Kidney glomerular epithelial cell (primary cell): ENCODE measurements around the gene ATP10B.
"Not testable (repeated sequence)": the region's sequence is repeated elsewhere in the genome, so short reads cannot be mapped to it uniquely, and the experiment has no call there.

Experiments used
- DNase-seq: peaks from one replicate; lab custom pipeline; 2025; lab: John Stamatoyannopoulos, UW

Gene ATP10B

GRCh38 chr5:160852049-160852448, at the start of gene ATP10B:
Gene ATP10B, minus strand, starts transcription at chr5:160852211. Its CDS starts 164,137 bp downstream, at chr5:160688074.
- DNase-seq, result no peak

DNA sequence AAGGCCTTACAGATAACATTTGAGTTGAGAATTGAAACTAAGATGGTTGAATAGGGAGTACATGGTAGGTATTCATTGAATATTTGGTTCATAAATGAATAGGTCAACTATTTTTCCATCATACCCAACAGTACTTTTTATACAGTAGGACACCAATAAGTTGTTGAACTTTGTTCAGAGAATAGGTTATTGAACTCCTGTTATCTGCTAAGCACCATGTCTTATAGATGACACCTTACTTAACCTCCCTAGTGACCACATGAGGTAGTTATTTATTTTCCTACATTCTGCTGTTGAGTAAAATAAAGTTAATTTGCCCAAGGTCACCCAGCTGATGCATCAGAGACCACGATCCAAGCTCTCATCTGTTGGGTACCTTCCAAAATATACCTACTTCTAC, 49.6 kb upstream of the ATP10B start:
- no peak for DNase-seq

- no peak for DNase-seq
Observed at GRCh38 chr5:160899735-160900134, 47.7 kb upstream of the ATP10B start.

GRCh38 chr5:160893180-160893964, 41.4 kb upstream of the ATP10B start:
- not testable (repeated sequence) for DNase-seq

DNA sequence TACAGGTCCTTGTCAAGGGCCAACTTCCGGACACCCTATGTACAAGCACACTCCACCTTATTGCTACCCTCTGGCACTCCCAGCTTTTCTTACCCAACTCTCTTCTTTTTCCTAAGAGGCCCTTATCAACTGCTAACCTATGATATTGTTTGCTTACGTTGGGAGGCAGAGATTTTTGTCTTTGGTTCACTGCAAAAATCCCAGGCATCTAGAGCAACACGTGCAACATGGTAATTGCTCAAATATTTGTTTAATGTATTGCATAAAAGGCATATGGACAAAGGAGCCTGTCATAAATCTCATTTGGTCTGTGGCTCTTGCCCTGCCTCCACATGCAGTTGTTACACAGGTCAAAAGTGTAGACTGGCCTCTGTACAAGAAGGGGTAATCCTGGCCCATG, 35.8 kb upstream of the ATP10B start:
- no peak for DNase-seq

GRCh38 chr5:160873560-160874200, 21.7 kb upstream of the ATP10B start:
- DNase-seq, result not testable (repeated sequence)

- no peak for DNase-seq
Observed at GRCh38 chr5:160869989-160870521, 18.0 kb upstream of the ATP10B start.

DNA sequence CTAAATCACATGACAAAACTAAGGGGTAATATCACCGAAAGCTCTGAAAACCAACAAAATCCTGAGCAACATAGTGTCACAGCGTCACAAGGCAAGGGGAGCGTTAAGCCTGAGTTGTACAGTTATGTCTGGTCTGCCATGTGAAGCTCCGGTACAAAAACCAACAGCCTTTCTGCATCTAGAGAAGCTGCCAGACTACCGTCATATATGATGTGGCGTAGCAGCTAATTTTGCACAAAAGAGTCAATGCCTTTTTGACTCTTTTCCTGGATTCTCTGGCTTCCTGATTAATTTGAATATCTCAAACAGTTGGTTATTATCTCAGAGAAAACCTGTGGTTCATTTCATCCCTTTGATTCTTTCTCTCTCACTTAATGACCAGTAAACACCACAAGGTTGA, 16.0 kb upstream of the ATP10B start:
- DNase-seq, result no peak

DNA sequence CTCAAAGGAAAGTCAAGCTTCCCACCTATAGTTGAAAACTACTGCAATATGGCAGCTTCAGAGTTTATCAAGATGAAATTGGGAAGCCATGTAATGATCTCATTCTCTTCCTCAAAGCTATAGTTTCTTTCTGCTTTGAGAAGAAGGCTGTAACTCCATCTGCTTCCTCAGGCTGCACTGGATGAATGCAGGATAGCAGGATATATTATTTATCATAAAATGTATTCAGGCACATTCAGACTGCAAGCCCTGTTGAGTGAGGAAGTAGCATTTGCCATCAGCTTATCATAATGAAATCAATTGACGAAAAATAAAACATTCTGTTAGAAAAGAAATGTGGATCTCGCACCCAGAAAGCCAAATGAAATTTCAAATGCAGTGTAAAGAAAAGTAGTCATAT, 560 bp downstream of the ATP10B start:
- no peak for DNase-seq

- no peak for DNase-seq
Observed at GRCh38 chr5:160850421-160850820, 1.6 kb downstream of the ATP10B start.

DNA sequence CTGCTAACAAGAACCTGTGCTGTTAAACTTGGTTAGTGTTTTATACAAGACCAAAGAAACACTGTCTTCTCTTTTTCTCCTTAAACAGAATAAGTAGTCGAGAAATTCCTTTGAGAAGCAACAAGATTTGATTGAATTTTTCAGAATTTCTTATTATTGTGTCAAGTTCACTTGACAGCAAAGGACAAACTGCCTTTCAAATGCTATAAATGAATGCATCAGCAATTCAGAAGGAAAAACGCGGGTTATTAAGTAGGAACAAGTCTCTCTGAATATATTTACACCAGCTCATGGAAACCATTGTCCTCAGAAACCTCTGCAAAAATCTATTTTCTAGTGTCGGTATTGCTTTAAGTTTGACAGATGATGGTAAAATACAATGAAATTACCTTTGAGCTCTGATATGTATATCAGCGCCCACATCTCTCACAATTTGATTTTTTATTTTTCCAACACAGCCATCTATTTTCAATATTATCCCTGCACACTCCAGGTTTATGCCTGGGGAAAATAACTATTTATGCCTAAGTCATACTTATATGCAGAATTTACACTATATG, 4.4 kb downstream of the ATP10B start:
- DNase-seq, result no peak

GRCh38 chr5:160846642-160847041, 5.4 kb downstream of the ATP10B start:
- DNase-seq, result no peak

DNA sequence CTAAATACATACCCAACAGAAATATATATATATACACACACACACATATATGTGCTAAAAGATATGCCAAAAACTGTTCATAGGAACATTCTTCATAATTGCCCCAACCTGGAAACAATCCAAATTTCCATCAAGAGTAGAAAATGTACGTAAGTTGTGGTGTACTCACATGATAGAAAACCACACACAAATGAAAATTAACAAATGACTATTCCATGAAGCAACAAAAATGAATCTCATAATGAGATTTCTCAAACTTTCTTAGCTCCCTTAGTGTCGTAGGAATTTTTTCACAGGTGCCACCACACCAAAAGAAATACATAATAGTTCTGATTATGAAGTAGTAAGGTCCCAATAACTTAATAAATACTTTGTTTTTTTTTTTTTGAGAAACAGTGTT, 7.8 kb downstream of the ATP10B start:
- DNase-seq, result no peak

- DNase-seq, result peak; percentile 41
Observed at GRCh38 chr5:160843240-160843639, 8.8 kb downstream of the ATP10B start.

GRCh38 chr5:160837749-160838593, 14.0 kb downstream of the ATP10B start:
- DNase-seq, result no peak

GRCh38 chr5:160837211-160837610, 14.8 kb downstream of the ATP10B start:
- DNase-seq, result no peak

DNA sequence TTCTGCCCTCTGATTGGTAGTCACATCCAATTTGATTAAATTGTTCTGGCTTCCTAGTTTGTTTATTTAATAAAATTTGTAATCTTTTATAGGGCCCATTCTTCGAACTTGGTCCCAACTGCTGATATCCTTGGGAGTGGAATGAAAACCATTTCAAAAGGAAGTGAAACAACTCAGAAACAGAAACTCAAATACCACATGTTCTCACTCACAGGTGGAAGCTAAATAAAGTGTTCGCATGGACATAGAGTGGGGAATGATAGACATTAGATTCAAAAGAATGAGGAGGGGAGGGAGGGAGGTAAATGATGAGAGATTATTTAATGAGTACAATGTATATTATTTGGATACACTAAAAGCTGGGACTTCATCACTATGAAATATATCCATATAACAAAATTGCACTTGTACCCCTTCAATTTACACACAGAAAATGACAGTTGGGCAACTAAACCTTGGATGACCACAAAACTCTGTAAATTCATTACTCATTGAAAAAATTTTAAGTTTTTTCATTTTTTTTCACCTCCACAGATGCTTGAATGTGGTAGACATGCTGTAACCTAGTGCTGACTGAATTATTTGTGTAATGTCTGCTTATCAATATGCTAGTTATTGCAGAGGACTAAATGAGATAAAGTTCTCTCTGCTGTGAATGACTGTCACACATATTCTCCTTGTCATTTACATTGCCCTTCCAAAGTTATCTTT, 16.0 kb downstream of the ATP10B start:
- DNase-seq, result no peak

DNA sequence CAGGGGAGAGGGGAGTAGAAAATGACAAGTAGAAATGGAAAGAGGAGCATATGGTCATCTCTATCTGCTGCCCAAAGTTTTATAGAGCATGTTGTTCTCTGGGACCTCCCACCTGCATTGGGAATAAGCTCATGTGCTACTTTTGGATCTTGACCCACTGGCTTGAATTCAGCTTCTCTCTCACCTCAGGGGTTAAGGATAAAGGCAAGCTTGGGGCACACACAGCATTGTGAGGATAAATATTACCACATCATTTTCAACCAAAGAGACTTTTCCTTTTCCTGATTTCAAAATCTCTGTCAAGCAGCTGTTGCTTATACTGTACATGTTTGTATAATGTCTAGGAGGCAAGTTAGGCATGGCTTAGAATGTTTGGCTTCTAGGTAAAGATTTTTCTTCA, 16.6 kb downstream of the ATP10B start:
- DNase-seq, result no peak

- no peak for DNase-seq
Observed at GRCh38 chr5:160833806-160834205, 18.2 kb downstream of the ATP10B start.

DNA sequence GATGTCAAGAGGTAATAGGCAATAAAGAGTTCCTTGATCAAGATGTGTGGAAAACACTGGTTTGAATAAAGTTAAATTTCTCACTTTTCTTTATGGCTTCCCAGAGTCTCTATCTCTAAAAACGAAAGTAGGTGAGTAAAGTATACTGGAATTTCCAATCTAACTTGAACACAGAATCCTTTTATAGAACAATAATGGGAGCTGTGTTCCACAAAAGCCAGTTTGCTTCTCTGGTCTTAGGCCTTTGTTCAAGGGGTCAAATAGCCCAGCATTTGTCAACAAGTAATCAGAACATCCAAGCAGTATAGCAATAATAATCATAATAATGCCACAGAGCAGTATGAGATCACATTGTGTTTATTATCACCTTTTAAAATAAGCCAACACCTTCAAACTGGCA, 20.2 kb downstream of the ATP10B start:
- DNase-seq, result no peak

- DNase-seq, result no peak
Observed at GRCh38 chr5:160824301-160825001, 27.6 kb downstream of the ATP10B start.
